Nephron (organoid): ENCODE results near the gene NT5DC4.

Source experiments
- H3K27ac Mint-ChIP-seq, 3 experiments: 2 replicates each; pipeline ENCODE4 v1.8.0; 2020; ENCODE audit warnings: mixed read lengths in 3 of 3, mild to moderate bottlenecking in 2 of 3, moderate library complexity in 1 of 3
- H3K27me3 Mint-ChIP-seq: 2 replicates; pipeline ENCODE4 v1.8.0; 2021; ENCODE audit warnings: low read depth, mild to moderate bottlenecking, moderate library complexity, mixed read lengths
- H3K36me3 Mint-ChIP-seq: 2 replicates; pipeline ENCODE4 v1.8.0; 2020; ENCODE audit warnings: low read depth, mixed read lengths
- H3K4me1 Mint-ChIP-seq: 2 replicates; pipeline ENCODE4 v1.8.0; 2020; ENCODE audit warnings: mixed read lengths
- H3K4me3 Mint-ChIP-seq, 3 experiments: 2 replicates each; pipeline ENCODE4 v1.8.0; 2020; ENCODE audit warnings: mild to moderate bottlenecking in 3 of 3, mixed read lengths in 3 of 3, moderate library complexity in 2 of 3
- H3K9me3 Mint-ChIP-seq: 2 replicates; pipeline ENCODE4 v1.8.0; 2020; ENCODE audit warnings: mixed read lengths
- CTCF ChIP-seq, 3 experiments: fragments of 200-600 bp; sonication (generic); IDR thresholded peaks; one replicate each; pipeline ENCODE4 v1.5.0; 2021; ENCODE audit warnings: antibody characterized with exemption in 3 of 3; ENCODE audit not compliant: unreplicated experiment in 3 of 3

NT5DC4 gene

GRCh38 chr2:112782234-112782799, 61.5 kb downstream of the NT5DC4 start:
- Mint-ChIP-seq H3K4me1 (no peaks in the 10 kb centered on the region), H3K36me3 (no peaks in the 10 kb centered on the region), H3K27me3 (no peaks in the 10 kb centered on the region), H3K4me3 (no peak overlapping the region), H3K9me3 (no peaks in the 10 kb centered on the region), H3K27ac (no peak overlapping the region)
- TF ChIP-seq CTCF (IDR thresholded peaks at IDR 0.05; ENCODE audit: unreplicated experiment in 3 of 3): no peak

- Mint-ChIP-seq H3K4me1 (no peaks in the 10 kb centered on the region), H3K9me3 (no peaks in the 10 kb centered on the region), H3K27me3 (no peaks in the 10 kb centered on the region), H3K36me3 (no peaks in the 10 kb centered on the region), H3K27ac (no peak overlapping the region), H3K4me3 (no peak overlapping the region)
- no peak for TF ChIP-seq CTCF (IDR thresholded peaks at IDR 0.05; ENCODE audit: unreplicated experiment in 3 of 3)
Measured at GRCh38 chr2:112783187-112783714, 62.4 kb downstream of the NT5DC4 start.

- Mint-ChIP-seq H3K27ac (no peak within 1 kb of the TSS), H3K4me1 (no peaks in the 10 kb centered on the region), H3K4me3 (no peak within 1 kb of the TSS), H3K9me3 (no peaks in the 10 kb centered on the region), H3K36me3 (no peaks in the 10 kb centered on the region), H3K27me3 (no peaks in the 10 kb centered on the region)
- TF ChIP-seq CTCF (IDR thresholded peaks at IDR 0.05; ENCODE audit: unreplicated experiment in 3 of 3): no peak
Measured at GRCh38 chr2:112784199-112785189, 63.7 kb downstream of the NT5DC4 start, which contains the start of gene IL1A. IL1A (minus strand) TSS chr2:112784493; CDS start chr2:112783770, 723 bp downstream.

GRCh38 chr2:112787294-112787693, 66.5 kb downstream of the NT5DC4 start:
- H3K9me3 Mint-ChIP-seq: peaks cover 3% of the 10 kb centered on the region
- H3K36me3 Mint-ChIP-seq: no peaks in the 10 kb centered on the region
- H3K4me1 Mint-ChIP-seq: no peaks in the 10 kb centered on the region
- H3K27me3 Mint-ChIP-seq: no peaks in the 10 kb centered on the region
- no peak for TF ChIP-seq CTCF (IDR thresholded peaks at IDR 0.05; ENCODE audit: unreplicated experiment in 3 of 3)
- H3K4me3 Mint-ChIP-seq: no peak overlapping the region
- H3K27ac Mint-ChIP-seq: no peak overlapping the region

GRCh38 chr2:112787729-112788393, 67.0 kb downstream of the NT5DC4 start:
- Mint-ChIP-seq H3K9me3 (peaks cover 3% of the 10 kb centered on the region), H3K4me3 (no peak overlapping the region), H3K27me3 (no peaks in the 10 kb centered on the region), H3K4me1 (no peaks in the 10 kb centered on the region), H3K36me3 (no peaks in the 10 kb centered on the region), H3K27ac (no peak overlapping the region)
- no peak for TF ChIP-seq CTCF (IDR thresholded peaks at IDR 0.05; ENCODE audit: unreplicated experiment in 3 of 3)
